Uterus (tissue), 2 donors: ENCODE data around the gene EXOC3.

Experiments
- POLR2A ChIP-seq, 2 donors: fragments of 450-650 bp; IDR thresholded peaks; one replicate each; pipeline ENCODE4 v1.6.1; 2016; ENCODE audit warnings: antibody characterized with exemption in 2 of 2, mild to moderate bottlenecking in 1 of 2, moderate library complexity in 1 of 2
- TF ChIP-seq, protein P1 (sequence below), 4 experiments: fragments of 200-600 bp in 2 of 4; fragments of 450-650 bp in 2 of 4; sonication (generic) in 2 of 4; IDR thresholded peaks; one replicate each; pipeline ENCODE4 v1.5.1; 2016 to 2019; ENCODE audit warnings: antibody characterized with exemption in 4 of 4, mild to moderate bottlenecking in 2 of 4, moderate library complexity in 1 of 4

DNA sequence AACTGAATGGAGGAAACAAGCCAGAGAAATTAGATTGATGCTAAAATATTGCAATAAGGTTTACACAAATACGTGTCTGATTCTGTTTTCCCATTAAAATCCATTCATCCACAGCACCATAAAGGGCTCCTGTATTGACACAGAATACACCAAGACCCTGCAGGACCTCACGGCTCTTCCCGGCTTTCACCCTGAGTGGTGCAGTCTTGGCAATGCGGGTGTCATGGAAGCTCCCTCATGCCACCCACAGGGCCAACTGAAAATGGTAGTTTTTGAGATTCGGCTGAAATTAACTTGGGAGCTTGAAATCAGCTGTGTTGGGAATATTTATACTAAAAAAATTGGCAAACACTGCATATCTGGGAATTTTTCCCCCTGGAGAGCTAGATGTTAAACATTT is 17.3 kb upstream of the EXOC3 start:
- TF ChIP-seq, protein P1, sequence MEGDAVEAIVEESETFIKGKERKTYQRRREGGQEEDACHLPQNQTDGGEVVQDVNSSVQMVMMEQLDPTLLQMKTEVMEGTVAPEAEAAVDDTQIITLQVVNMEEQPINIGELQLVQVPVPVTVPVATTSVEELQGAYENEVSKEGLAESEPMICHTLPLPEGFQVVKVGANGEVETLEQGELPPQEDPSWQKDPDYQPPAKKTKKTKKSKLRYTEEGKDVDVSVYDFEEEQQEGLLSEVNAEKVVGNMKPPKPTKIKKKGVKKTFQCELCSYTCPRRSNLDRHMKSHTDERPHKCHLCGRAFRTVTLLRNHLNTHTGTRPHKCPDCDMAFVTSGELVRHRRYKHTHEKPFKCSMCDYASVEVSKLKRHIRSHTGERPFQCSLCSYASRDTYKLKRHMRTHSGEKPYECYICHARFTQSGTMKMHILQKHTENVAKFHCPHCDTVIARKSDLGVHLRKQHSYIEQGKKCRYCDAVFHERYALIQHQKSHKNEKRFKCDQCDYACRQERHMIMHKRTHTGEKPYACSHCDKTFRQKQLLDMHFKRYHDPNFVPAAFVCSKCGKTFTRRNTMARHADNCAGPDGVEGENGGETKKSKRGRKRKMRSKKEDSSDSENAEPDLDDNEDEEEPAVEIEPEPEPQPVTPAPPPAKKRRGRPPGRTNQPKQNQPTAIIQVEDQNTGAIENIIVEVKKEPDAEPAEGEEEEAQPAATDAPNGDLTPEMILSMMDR (IDR thresholded peaks at IDR 0.05), result no peak
- no peak for TF ChIP-seq POLR2A (IDR thresholded peaks at IDR 0.05)
